ENCODE measurements around the gene PCDHGB3. TPM values are rescaled to one million over a fixed set of nuclear protein-coding genes. Genes with fewer than 3 reads are reported as not detected.
"Not testable (repeated sequence)": the region's sequence is repeated elsewhere in the genome, so short reads cannot be mapped to it uniquely, and the experiment has no call there.

Gene PCDHGB3
- total and polyA plus RNA-seq, 9 of the 15 experiments (the other 6 are each of a cell fraction or from before 2014, with no cell fraction given): 0.05 to 0.19 (median 0.11) TPM; not detected in 2

DNA sequence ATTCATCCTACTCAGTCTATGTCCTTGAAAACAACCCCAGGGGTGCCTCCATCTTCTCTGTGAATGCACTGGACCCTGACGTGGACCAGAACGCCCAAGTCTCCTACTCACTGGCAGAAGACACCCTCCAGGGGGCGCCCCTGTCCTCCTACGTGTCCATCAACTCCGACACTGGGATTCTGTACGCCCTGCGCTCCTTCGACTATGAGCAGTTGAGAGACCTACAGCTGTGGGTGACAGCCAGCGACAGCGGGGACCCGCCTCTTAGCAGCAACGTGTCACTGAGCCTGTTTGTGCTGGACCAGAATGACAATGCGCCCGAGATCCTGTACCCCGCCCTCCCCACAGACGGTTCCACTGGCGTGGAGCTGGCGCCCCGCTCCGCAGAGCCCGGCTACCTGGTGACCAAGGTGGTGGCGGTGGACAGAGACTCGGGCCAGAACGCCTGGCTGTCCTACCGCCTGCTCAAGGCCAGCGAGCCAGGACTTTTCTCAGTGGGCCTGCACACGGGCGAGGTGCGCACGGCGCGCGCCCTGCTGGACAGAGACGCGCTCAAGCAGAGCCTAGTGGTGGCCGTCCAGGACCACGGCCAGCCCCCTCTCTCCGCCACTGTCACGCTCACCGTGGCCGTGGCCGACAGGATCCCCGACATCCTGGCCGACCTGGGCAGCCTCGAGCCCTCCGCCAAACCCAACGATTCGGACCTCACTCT is 5.6 kb downstream of the PCDHGB3 start:
- CTCF ChIA-PET (ENCODE audit: low intra/inter-chr PET ratio); H3K9ac ChIP-seq (ENCODE audit: insufficient read depth in 1 of 2, low read depth in 2 of 2, low read length in 2 of 2); H3K4me3 ChIP-seq; intact Hi-C loops (cut with micrococcal nuclease); in situ Hi-C loops (cut with MboI); FAIRE-seq; BruUV-seq (replicated peaks); H4K20me1 ChIP-seq (replicated peaks; ENCODE audit: control insufficient read depth, insufficient read depth, low read length); H3K36me3 ChIP-seq (ENCODE audit: control insufficient read depth, insufficient read depth, low read length); H3K9me1 ChIP-seq (ENCODE audit: control insufficient read depth, insufficient read depth, low read length); H3K4me2 ChIP-seq (ENCODE audit: insufficient read depth, low read length); H3K9me3 ChIP-seq (replicated peaks; ENCODE audit: control insufficient read depth, insufficient read depth, low read depth, low read length); POLR2A ChIA-PET; H3K4me1 ChIP-seq (replicated peaks in 1 of 2; ENCODE audit: control insufficient read depth in 2 of 2, insufficient read depth in 2 of 2, low read length in 2 of 2); H2AFZ ChIP-seq (ENCODE audit: low read depth, low read length); H3K79me2 ChIP-seq (ENCODE audit: control insufficient read depth, insufficient read depth, low read length); H3K27ac ChIP-seq (ENCODE audit: extremely low read depth, low read depth, low read length): not testable (repeated sequence)
- WGBS (ENCODE audit: insufficient coverage, low coverage, missing lambda C conversion rate): 28% methylated on average over 23 of the region's 48 CpGs
- peaks cover 4 to 32% of the 10 kb centered on the region in 2 experiments; a peak in 4 of 5 replicates for H3K27me3 ChIP-seq (ENCODE audit: control insufficient read depth in 2 of 2, insufficient read depth in 2 of 2, low read length in 2 of 2)
- ATAC-seq (peak; percentile 72; the same call in 2 of the 3 replicates), DNase-seq (ENCODE audit: extremely low read depth in 1 of 4, low spot score in 3 of 4) (peak in 1 of 4 experiments; percentile 30)
- TF ChIP-seq, protein P1, sequence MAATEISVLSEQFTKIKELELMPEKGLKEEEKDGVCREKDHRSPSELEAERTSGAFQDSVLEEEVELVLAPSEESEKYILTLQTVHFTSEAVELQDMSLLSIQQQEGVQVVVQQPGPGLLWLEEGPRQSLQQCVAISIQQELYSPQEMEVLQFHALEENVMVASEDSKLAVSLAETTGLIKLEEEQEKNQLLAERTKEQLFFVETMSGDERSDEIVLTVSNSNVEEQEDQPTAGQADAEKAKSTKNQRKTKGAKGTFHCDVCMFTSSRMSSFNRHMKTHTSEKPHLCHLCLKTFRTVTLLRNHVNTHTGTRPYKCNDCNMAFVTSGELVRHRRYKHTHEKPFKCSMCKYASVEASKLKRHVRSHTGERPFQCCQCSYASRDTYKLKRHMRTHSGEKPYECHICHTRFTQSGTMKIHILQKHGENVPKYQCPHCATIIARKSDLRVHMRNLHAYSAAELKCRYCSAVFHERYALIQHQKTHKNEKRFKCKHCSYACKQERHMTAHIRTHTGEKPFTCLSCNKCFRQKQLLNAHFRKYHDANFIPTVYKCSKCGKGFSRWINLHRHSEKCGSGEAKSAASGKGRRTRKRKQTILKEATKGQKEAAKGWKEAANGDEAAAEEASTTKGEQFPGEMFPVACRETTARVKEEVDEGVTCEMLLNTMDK (IDR thresholded peaks at IDR 0.05; ENCODE audit: borderline replicate concordance, insufficient read depth, low read depth, low read length, poor library complexity, severe bottlenecking): peak; percentile 40
- TF ChIP-seq, protein P2, sequence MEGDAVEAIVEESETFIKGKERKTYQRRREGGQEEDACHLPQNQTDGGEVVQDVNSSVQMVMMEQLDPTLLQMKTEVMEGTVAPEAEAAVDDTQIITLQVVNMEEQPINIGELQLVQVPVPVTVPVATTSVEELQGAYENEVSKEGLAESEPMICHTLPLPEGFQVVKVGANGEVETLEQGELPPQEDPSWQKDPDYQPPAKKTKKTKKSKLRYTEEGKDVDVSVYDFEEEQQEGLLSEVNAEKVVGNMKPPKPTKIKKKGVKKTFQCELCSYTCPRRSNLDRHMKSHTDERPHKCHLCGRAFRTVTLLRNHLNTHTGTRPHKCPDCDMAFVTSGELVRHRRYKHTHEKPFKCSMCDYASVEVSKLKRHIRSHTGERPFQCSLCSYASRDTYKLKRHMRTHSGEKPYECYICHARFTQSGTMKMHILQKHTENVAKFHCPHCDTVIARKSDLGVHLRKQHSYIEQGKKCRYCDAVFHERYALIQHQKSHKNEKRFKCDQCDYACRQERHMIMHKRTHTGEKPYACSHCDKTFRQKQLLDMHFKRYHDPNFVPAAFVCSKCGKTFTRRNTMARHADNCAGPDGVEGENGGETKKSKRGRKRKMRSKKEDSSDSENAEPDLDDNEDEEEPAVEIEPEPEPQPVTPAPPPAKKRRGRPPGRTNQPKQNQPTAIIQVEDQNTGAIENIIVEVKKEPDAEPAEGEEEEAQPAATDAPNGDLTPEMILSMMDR (IDR thresholded peaks at IDR 0.05 in 2 of 3, conservative IDR thresholded peaks at IDR 0.05 in 1 of 3; ENCODE audit: insufficient read depth in 2 of 3, low read depth in 1 of 3, low read length in 3 of 3): peak; percentile 8 to 37 (median 35); a peak in 3 of 6 replicates
- TF ChIP-seq, protein P3, sequence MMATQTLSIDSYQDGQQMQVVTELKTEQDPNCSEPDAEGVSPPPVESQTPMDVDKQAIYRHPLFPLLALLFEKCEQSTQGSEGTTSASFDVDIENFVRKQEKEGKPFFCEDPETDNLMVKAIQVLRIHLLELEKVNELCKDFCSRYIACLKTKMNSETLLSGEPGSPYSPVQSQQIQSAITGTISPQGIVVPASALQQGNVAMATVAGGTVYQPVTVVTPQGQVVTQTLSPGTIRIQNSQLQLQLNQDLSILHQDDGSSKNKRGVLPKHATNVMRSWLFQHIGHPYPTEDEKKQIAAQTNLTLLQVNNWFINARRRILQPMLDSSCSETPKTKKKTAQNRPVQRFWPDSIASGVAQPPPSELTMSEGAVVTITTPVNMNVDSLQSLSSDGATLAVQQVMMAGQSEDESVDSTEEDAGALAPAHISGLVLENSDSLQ (IDR thresholded peaks at IDR 0.05): peak; percentile 55

All from K562 (cell line).